Breast epithelium (tissue), 3 donors: Measurements from ENCODE around the gene CYP4F22.

Experiments
- POLR2A ChIP-seq: fragments of 450-650 bp; IDR thresholded peaks from one replicate; pipeline ENCODE4 v1.6.1; 2016; ENCODE audit warnings: antibody characterized with exemption, mild to moderate bottlenecking, moderate library complexity
- TF ChIP-seq, protein P1 (sequence below), 3 donors: fragments of 450-650 bp; IDR thresholded peaks; one replicate each; pipeline ENCODE4 v1.5.1; 2016 to 2017; ENCODE audit warnings: antibody characterized with exemption in 3 of 3, mild to moderate bottlenecking in 3 of 3, moderate library complexity in 3 of 3

GRCh38 chr19:15584095-15584494 is 75.8 kb downstream of the CYP4F22 start:
- TF ChIP-seq POLR2A: no peak
- TF ChIP-seq, protein P1, sequence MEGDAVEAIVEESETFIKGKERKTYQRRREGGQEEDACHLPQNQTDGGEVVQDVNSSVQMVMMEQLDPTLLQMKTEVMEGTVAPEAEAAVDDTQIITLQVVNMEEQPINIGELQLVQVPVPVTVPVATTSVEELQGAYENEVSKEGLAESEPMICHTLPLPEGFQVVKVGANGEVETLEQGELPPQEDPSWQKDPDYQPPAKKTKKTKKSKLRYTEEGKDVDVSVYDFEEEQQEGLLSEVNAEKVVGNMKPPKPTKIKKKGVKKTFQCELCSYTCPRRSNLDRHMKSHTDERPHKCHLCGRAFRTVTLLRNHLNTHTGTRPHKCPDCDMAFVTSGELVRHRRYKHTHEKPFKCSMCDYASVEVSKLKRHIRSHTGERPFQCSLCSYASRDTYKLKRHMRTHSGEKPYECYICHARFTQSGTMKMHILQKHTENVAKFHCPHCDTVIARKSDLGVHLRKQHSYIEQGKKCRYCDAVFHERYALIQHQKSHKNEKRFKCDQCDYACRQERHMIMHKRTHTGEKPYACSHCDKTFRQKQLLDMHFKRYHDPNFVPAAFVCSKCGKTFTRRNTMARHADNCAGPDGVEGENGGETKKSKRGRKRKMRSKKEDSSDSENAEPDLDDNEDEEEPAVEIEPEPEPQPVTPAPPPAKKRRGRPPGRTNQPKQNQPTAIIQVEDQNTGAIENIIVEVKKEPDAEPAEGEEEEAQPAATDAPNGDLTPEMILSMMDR (IDR thresholded peaks at IDR 0.05): no peak
